Lung (tissue), 12 donors: Measurements from ENCODE around the gene SPATS2. TPM values are rescaled to one million over a fixed set of nuclear protein-coding genes. Genes with fewer than 3 reads are reported as not detected.
A peak's percentile ranks its signal among the peaks of the same experiment; 100 is the strongest.

ENCODE experiments used
- ATAC-seq: fragments of 200-7000 bp; cut with Tn5 transposase; one replicate; pipeline ENCODE4 v1.9.1; 2020; ENCODE audit warnings: moderate number of reproducible peaks; ENCODE audit not compliant: insufficient read depth, low FRiP score
- DNase-seq, 3 donors: peaks; one replicate each; pipeline ENCODE4 v3.0.0-alpha.2; 2013 to 2017
- H3K27ac ChIP-seq, 2 donors: one replicate each; pipeline ENCODE4 v1.5.1; 2013; ENCODE audit warnings: mild to moderate bottlenecking in 2 of 2, moderate library complexity in 2 of 2, control low read depth in 1 of 2, inconsistent platforms in 1 of 2, low read depth in 1 of 2, low read length in 1 of 2
- H3K27me3 ChIP-seq, 3 donors: one replicate each; pipeline ENCODE4 v1.5.1; 2013; ENCODE audit warnings: low read length in 2 of 3; ENCODE audit not compliant: control insufficient read depth in 3 of 3, insufficient read depth in 3 of 3
- H3K36me3 ChIP-seq, 4 donors: one replicate each; pipeline ENCODE4 v1.5.1; 2013; ENCODE audit warnings: low read length in 4 of 4, mild to moderate bottlenecking in 1 of 4, moderate library complexity in 1 of 4; ENCODE audit not compliant: control insufficient read depth in 4 of 4, insufficient read depth in 4 of 4
- H3K4me1 ChIP-seq, 5 donors: one replicate each; pipeline ENCODE4 v1.5.1; 2013; ENCODE audit warnings: low read length in 5 of 5, mild to moderate bottlenecking in 2 of 5, moderate library complexity in 1 of 5; ENCODE audit not compliant: control insufficient read depth in 5 of 5, insufficient read depth in 5 of 5
- H3K4me3 ChIP-seq: one replicate; pipeline ENCODE4 v1.5.1; 2013; ENCODE audit warnings: mild to moderate bottlenecking, control low read depth, moderate library complexity
- H3K9ac ChIP-seq, 2 donors: one replicate each; pipeline ENCODE4 v1.5.1; 2013; ENCODE audit warnings: low read length in 2 of 2, control low read depth in 1 of 2; ENCODE audit not compliant: insufficient read depth in 1 of 2
- H3K9me3 ChIP-seq, 4 donors: one replicate each; pipeline ENCODE4 v1.5.1; 2013; ENCODE audit warnings: low read length in 3 of 4, mild to moderate bottlenecking in 1 of 4, moderate library complexity in 1 of 4; ENCODE audit not compliant: control insufficient read depth in 4 of 4, insufficient read depth in 3 of 4
- WGBS, 2 donors: extraction: QIAGEN DNeasy Blood & Tissue Kit; methylation state at CpG; one replicate each; pipeline ENCODE4 v1.1.7; 2013; 5-methylcytosine and 5-hydroxymethylcytosine counted together
- polyA plus RNA-seq, 2 donors: library from polyadenylated mRNA; stranded (reverse); fragments of 200-250 nt; gene quantifications; one replicate each; pipeline ENCODE4 v1.2.1, GENCODE V29; 2013
- total RNA-seq, 2 donors: library from RNA; depleted of rRNA in 1 of 2; stranded (reverse); fragments of >200 nt in 1 of 2; gene quantifications; one replicate each; pipeline ENCODE4 v1.2.1, GENCODE V29; 2014 to 2021
- TF ChIP-seq, protein P1 (sequence below): IDR thresholded peaks from 2 replicates; pipeline ENCODE4 v1.5.1; 2012; ENCODE audit warnings: mild to moderate bottlenecking; ENCODE audit errors: control extremely low read depth, extremely low read depth
- donor health status: control.
- donor health status: control.
- donor health status: Bipolar disorder and iron deficiency.
- donor health status: healthy.
- donor health status: DM: yes; HTN: yes; CAD: no.

SPATS2 gene
- total and polyA plus RNA-seq, 4 donors, result 6.6 to 48.8 (median 10.0) TPM

DNA sequence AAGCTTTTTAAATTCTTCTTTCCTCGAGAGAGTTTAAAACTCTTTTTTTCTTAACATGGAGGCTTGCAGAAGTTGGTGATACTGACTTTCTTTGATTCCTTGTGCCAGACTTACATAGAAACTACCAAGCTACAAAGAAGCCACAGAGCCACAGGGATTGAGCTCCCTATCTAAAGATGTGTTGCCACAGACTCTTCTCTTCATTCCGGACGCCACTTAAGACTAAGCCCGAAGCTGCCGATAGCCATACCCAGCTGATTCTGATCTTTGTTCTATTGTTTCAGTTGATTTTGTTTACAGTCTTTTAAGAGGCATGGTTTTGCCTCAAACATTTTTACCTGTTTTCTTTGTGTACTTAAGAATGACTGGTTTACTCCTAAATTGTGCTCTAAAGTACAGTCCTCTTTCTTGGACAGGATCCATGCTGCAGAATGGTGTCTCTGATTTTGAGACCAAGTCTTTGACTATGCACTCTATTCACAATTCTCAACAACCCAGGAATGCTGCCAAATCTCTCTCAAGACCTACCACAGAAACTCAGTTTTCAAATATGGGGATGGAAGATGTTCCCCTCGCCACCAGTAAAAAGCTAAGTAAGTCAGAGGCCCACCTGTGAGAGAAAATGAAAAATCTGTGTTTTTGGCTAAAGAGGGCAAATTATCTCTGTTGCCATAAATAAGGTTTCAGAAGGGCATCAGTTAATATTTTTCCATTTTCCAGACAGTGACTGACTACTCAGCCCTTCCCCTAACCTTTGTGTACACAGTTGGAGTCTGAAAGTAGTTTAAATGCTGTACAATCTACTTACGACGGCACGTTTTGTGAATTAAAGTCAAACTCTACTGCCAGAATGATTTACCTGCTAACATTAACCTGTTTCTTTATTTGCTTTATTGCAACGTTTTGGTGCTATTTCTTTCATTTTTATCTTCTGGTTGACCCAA, 129.4 kb downstream of the SPATS2 start:
- Histone ChIP-seq H3K36me3 (peaks cover 0 to 9% (median 4%) of the 10 kb centered on the region in 4 donors), H3K4me1 (no peaks in the 10 kb centered on the region), H3K4me3 (no peak overlapping the region), H3K27me3 (no peaks in the 10 kb centered on the region), H3K9ac (no peak overlapping the region), H3K9me3 (no peaks in the 10 kb centered on the region), H3K27ac (no peak overlapping the region)
- ATAC-seq (no peak), DNase-seq (peak in 1 of 3 donors; percentile 20)
- 81 to 86% methylated on average over 10 of the region's 10 CpGs for WGBS, 2 donors
- TF ChIP-seq, protein P1, sequence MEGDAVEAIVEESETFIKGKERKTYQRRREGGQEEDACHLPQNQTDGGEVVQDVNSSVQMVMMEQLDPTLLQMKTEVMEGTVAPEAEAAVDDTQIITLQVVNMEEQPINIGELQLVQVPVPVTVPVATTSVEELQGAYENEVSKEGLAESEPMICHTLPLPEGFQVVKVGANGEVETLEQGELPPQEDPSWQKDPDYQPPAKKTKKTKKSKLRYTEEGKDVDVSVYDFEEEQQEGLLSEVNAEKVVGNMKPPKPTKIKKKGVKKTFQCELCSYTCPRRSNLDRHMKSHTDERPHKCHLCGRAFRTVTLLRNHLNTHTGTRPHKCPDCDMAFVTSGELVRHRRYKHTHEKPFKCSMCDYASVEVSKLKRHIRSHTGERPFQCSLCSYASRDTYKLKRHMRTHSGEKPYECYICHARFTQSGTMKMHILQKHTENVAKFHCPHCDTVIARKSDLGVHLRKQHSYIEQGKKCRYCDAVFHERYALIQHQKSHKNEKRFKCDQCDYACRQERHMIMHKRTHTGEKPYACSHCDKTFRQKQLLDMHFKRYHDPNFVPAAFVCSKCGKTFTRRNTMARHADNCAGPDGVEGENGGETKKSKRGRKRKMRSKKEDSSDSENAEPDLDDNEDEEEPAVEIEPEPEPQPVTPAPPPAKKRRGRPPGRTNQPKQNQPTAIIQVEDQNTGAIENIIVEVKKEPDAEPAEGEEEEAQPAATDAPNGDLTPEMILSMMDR, result no peak

DNA sequence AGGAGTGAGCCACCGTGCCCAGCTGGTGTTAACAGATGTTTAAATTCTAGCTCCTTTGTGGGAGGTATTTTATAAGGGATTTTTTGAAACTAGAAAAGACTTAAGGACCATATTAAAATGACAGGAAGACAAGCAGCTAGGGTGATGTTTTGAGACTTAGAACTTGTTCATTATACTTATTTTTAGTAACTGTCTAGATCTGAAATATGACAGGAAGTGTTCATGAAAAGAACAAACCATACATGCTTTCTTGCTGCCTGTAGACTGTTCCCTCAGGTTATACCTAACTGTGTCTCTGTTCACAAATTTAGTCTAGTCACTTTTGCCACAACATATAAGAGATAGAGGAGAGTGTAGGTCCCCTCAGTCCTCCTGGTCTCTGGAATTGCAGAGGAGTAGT, 134.6 kb downstream of the SPATS2 start:
- TF ChIP-seq, protein P1, result no peak
- Histone ChIP-seq H3K4me1 (peaks cover 0 to 10% (median 5%) of the 10 kb centered on the region in 5 donors), H3K9me3 (no peaks in the 10 kb centered on the region), H3K36me3 (peaks cover 0 to 19% (median 3%) of the 10 kb centered on the region in 4 donors), H3K4me3 (no peak overlapping the region), H3K27me3 (no peaks in the 10 kb centered on the region), H3K9ac (no peak overlapping the region), H3K27ac (no peak overlapping the region)
- DNase-seq (no peak), ATAC-seq (no peak)
- WGBS, 2 donors, result 66 to 74% methylated on average over 1 of the region's 1 CpG

DNA sequence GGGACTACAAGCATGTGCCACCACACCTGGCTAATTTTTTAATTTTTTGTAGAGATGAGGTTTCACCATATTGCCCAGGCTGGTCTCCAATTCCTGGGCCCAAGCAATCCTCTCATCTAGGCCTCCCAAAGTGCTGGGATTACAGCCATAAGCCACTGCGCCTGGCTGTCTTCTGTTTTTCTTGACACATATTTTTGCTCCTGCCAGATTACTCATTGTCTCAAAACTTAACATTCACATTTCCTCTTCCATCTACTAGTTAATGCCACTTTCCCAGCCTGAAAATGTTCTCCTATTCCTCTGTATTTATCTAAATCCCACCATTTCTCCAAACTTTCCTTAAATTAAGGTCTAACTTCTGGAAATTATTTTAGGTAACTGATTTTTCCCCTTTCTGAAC, 135.3 kb downstream of the SPATS2 start:
- no peaks in the 10 kb centered on the region for H3K27me3 ChIP-seq
- peaks cover 0 to 10% (median 5%) of the 10 kb centered on the region in 5 donors for H3K4me1 ChIP-seq
- ATAC-seq (no peak), DNase-seq (no peak)
- no peaks in the 10 kb centered on the region for H3K9me3 ChIP-seq
- H3K4me3 ChIP-seq, result no peak overlapping the region
- peaks cover 0 to 19% (median 3%) of the 10 kb centered on the region in 4 donors for H3K36me3 ChIP-seq
- 96 to 100% methylated on average over 1 of the region's 1 CpG for WGBS, 2 donors
- TF ChIP-seq, protein P1, result no peak
- no peak overlapping the region for H3K27ac ChIP-seq
- no peak overlapping the region for H3K9ac ChIP-seq
